T47D (cell line): ENCODE results near the gene PRCD.
"Not testable (repeated sequence)": the region's sequence is repeated elsewhere in the genome, so short reads cannot be mapped to it uniquely, and the experiment has no call there.

Experiments used
- DNase-seq, 2 experiments: peaks; one replicate each; pipeline versions ENCODE4 v3.0.0 to v3.0.0-alpha.2; 2011 to 2012; ENCODE audit warnings: low read depth in 1 of 2, low spot score in 1 of 2
- JUND ChIP-seq: IDR thresholded peaks from 2 replicates; pipeline ENCODE4 v1.6.1; 2012; ENCODE audit warnings: low read depth
- in situ Hi-C: cut with HindIII; loops from 2 replicates; pipeline ENCODE4 v1.10.0; 2016; ENCODE audit warnings: low sequenced_read_pairs, low pct_unique_long_range_greater_than_20kb

PRCD gene

DNA sequence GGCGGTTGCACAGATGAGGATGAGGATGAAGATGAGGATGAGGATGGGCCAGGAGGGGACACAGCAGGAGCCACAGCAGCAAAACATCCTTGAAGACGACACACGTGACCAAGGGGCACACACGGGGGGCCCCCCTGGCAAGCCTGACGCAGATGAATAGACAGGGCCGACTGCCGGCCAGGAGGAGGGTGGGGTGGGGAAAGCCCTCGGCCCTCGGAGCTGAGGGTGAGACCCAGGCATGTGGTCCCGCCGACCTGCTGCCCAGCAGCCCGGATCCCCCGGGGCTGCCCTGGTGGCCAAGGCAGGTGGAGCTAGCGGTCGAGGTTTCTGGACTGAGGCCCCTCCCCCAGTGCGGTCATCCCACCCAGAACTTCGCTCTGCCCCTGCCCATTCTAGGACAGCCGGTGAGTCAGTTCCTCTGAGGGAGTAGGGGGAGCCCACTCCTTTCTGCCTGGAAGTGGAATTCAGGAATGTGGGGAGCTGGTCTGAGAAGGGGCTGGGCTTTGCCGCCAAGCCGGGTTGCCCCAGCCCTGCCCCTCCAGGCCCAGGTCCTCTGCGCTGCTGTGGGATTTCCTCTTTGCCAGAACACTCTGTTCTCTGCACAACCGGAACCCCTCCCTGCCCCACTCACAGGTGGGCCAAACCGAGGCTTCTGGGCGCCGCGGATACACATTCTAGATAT lies 12.3 kb upstream of the PRCD start:
- no peak for TF ChIP-seq JUND
- in situ Hi-C loops: no loop called here
- DNase-seq: no peak

DNA sequence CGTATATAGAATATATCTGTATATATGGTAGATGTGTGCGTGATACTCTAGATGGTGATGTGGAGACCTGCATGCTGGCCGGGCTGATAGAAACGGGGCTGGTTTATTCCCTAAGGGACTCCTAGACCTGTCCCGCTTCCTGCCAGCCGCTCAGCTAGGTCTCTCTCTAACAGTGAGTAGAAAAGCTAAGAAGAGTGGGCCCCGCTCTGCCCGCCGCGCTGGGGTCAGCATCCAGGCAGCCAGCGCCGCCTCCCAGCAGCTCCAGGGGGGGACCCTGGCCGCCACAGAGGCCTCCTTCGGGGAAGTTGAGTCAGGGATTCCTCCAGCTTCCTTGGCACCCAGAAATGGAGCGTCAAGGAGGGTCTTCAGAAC lies 11.7 kb upstream of the PRCD start:
- no peak for TF ChIP-seq JUND
- no peak for DNase-seq
- in situ Hi-C loops: no loop called here

DNA sequence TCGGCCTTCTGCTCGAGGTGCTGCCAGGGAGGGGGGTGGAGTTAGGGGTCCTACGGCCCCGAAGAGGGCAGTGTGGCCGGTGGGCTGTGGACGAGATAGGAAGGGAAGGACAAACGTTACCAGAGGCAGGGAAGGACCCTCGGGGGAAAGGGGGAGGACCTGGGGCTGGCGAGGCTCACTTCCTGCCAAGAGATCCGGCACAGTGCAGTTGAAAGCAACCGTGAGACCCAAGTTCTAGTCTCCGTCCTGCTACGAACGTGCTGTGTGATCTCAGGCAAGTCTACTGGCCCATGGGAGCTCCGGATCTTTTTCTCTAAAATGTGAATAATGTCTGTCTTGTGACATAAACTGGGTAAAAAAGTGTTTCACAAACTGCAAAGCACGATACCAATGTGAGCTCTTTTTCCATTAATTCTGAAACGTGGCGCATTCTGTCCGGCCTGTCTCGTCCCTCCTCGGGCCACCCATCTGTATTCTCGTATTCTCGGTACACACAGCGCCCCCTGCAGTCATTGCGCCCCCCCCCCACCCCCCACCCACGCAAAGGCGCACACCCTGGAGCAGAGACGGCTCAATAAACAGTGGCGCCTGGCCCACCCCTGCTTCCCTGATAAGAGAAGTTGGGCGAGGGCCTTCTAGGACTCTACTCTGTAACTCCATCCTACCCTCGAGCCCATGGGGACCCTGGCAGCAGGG lies 11.2 kb upstream of the PRCD start:
- in situ Hi-C loops: no loop called here
- DNase-seq: no peak
- no peak for TF ChIP-seq JUND

DNA sequence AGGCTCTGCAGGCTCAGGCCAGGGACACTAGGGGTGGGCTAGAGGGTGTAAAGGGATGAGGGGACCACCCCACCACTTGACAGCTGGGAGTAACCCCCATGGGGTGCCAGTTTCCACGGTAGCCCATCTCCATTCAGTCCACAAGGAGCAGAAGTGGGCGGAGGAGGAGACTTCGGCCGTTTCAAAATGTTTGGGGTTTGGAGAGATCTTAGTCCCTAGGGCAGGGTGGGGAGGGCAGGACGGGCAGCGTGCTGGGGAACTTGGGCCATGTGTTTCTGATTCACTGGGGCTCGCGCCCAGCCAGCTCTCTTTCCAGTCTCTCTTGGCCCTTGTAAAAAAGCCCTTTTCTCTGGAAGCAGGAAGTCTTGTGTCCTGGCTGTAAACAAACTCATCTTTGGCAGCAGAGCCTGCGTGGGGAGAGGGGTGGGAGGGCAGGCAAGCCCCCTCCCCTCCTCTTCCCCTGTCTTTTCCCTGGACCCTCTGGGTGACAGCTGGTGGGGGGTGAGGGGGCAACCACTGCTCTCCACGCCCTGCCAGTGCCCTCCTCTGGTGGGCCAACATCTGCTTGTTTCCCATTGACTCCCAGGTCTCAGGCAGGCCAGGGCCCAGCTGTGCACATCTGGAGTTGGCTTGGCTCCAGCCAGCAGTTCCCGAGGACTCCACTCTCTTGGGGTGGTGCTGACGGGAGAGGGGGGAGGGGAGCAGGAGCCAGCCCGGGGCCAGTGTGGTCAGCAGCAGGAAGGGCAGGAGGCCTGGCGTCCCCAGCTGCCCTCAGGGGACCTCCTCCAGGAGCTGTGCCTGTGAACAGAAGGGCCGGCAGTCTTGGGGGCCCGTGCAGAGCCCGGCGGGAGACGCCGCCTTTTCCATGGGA lies 10.4 kb upstream of the PRCD start:
- no peak for TF ChIP-seq JUND
- no peak for DNase-seq
- in situ Hi-C loops: no loop called here

GRCh38 chr17:76530095-76530723 lies 9.6 kb upstream of the PRCD start:
- TF ChIP-seq JUND: no peak
- no peak for DNase-seq
- in situ Hi-C loops: no loop called here

- no peak for TF ChIP-seq JUND
- DNase-seq: no peak
- in situ Hi-C loops: no loop called here
These were observed 8.9 kb upstream of the PRCD start for GRCh38 chr17:76530811-76531485.

DNA sequence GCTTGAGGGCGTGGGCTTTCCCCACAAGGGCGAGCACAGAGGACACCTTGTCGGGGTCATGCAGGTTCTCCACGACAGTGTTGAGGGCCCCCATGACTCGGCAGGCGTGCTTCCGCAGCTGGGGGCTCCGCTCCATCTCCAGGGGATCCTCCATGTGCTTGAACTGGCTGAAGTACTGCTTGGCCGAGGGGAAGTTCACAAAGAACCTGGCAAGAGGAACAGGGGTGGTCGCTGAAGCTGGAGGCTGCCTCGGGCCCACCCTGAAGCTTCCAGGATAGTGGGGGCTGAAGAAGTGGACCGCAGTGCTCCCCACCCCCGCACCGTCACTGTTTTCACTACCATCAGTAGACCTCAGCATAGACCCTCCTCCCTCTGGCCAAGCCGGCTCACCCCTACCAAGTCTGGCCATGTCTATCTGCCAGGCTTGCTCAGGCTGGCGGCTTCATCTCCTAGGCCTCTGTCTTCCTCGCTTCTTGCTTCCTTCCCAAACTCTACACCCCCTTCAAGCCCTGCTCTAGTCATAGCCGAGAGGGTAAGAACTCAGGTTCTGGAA lies 8.3 kb upstream of the PRCD start:
- in situ Hi-C loops: no loop called here
- no peak for TF ChIP-seq JUND
- DNase-seq: no peak

GRCh38 chr17:76532072-76532651 lies 7.7 kb upstream of the PRCD start:
- no peak for TF ChIP-seq JUND
- no peak for DNase-seq
- in situ Hi-C loops: no loop called here

DNA sequence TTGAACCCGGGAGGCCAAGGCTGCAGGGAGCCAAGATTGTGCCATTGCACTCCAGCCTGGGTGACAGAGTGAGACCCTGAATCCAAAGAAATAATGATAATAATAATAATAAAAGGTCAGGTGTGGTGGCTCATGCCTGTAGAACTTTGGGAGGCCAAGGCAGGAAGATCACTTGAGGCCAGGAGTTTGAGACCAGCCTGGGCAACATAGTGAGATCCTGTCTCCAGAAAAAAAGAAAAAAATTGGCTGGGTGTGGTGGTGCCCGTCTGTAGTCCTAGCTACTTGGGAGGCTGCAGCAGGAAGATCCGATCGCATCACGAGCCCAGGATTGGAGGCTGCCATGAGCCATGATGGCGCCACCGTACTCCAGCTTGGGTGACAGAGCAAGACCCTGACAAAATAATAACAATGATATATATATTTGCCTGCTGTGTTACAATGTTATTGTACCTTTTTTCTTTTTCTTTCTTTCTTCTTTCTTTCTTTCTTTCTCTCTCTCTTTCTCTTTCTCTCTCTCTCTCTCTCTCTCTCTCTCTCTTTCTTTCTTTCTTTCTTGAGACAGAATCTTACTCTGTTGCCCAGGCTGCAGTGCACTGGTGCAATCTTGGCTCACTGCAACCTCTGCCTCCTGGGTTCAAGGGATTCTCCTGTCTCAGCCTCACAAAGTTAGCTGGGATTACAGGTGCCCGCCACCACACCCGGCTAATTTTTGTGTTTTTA lies 6.0 kb upstream of the PRCD start:
- DNase-seq, in situ Hi-C loops: not testable (repeated sequence)

- TF ChIP-seq JUND: no peak
- in situ Hi-C loops: no loop called here
- no peak for DNase-seq
These were observed 4.8 kb upstream of the PRCD start for GRCh38 chr17:76534831-76535732.
